HG03442 (cell line): ENCODE measurements around the gene PXDC1.
"Not testable (repeated sequence)": the region's sequence is repeated elsewhere in the genome, so short reads cannot be mapped to it uniquely, and the experiment has no call there.

ENCODE experiments used
- ATAC-seq: cut with Tn5 transposase; IDR thresholded peaks from one replicate; pipeline ENCODE4 v1.9.1; 2021; ENCODE audit warnings: mild to moderate bottlenecking, moderate library complexity; ENCODE audit not compliant: unreplicated experiment

The PXDC1 gene

DNA sequence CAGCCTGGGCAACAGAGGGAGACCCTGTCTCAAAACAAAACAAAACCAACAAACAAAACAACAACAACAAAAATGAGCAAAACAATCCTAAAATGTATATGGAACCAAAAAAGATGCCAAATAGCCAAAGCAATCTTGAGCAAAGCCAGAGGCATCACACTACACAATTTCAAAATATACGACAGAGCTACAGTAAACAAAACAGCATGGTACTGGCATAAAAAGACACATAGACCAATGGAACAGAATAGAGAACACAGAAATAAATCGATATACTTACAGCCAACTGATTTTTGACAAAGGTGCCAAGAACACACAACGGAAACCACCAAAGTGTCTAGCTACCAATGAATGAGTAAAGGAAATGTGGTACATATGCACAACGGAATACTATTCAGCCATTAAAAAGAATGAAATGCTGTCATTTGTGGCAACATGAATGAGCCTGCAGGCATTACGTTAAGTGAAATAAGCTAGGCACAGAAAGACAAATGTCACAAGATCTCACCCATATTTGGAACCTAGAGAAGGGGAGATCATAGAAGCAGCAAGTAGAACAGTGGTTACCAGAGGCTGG is 16.4 kb downstream of the PXDC1 start:
- ATAC-seq = no peak

DNA sequence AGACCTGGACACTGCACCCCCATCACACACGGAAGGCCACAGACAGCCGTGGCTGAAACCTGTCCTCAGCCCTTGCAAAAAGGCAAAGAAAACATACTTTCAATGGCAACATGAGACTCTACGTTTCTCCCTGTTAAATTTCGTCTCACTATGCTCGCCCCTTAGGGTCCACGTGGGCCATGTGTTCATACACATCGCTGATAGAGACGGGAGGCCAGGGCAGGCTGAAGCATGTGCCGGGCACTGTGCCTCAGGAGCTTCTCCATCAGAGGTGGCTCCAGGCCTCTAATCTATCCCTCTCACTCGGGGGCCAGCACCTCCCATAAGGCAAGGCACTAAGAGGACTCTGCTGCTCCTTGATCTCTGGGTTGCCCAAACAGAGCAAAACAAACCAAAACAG is 17.5 kb downstream of the PXDC1 start:
- no peak for ATAC-seq

DNA sequence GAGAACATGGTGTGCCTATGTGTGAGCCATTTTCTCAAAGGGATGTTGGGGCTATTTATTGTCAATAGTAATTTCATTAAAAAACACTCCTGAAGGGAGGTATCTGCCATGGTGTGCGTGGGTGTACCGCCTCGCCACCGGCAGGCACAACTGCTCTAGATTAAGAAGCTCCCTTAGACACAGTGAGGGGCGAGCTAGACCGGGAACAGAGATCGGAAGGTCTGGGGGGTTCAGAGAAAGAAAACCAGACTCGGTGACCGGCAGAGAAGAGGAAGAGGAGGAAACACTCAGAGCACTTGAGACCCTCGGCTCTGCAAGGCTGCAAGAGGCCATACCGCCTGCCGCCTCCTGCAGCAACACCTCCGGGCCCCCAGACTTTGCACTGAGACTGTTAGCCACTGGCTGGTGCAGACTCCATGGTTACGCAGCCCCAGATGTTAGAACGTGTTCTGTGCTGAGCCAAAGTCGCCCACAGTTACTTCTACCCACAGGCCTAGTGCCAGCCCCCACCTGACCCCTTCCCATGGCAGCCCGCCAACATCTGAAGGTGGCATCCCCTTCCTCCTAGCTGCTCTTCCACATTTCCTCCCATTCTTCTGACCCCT is 18.1 kb downstream of the PXDC1 start:
- ATAC-seq = no peak

DNA sequence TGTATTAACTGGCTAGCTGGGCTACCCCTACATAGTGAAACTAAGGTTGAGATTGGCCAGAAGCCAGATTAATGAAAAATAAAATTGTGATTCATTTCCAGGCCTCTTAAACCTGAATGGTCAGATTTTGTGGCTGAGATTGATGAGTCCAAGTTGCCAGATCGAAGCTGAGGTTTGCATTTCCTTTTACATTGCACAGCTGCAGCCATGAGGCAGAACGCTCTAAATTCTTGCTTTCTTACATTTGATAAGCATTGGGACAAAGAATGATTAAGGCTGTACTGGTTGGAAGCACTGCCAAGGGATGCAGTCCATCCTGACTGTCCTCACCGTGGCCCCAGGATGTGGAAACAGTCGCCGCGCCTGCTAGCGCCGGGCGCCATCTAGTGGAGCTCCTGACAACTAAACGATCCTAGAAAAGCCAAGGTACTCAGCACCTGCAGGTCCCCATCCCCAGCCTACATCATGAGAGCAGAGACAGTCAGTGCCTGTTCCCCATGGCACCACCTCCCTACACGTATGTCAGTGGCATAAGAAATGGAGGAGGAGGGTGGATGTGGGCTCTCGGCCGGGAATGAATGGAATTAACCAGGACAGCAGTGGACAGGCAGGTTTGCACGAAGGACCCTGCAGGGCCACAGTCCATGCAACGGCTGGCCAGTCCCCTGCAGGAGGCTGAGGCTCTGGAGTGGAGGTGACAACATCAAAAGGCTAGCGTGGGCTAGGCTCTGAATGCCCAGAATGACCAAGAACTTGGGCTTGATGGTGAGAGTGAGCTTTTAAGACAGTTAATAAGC is 19.0 kb downstream of the PXDC1 start:
- no peak for ATAC-seq

DNA sequence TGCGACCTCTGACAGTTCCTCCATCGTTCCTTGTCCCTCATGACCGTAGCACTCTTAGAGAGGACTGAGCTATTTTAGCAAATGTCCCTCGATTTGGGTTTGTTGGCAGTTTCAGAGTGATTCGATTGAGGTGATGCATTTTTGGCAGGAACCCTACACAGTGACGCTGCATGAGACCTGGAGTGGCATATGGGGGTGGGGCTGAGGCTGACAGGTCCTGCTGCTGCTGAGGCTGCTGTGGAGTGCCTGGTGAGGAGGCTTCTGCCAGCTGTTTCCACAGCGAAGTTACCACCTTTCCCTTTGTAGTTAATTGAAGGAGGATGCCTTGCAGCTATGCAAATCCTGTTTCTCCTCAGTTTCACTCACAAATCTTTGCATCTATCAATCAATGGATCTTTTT is 19.8 kb downstream of the PXDC1 start:
- no peak for ATAC-seq

DNA sequence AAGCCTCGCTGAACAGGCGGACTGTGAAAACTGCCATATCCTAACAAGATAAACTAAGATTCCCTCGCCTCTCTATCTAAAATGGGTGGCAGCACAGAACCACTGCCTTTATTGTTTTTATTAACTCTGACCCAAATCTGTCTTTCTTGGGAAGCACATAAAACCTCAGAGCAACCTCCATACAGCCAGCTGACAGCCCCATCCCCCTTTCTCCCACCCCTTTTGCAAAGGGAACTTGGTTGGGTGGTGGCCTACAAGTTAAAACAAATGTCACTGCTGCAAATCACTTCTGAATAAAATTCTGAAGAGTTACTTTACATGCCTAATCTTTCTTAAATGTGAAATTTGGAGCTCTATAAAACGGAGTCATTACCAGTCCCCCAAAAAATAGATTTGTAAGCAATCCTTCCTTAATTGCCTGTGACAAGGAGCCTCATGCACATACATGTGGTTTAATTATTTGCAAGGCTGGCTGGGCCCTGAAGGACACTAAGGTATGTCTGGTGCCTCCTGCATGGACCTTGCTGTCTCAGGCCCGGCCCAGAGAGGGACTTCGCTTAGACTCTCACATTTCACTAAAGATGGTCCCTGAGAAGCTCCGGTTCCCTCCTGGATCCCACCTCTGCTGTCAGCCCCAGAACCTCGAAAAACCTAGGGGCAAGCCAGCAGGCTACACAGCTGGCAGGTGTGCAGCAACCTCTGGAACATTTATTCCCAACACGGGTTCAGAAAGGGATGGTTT is 21.7 kb downstream of the PXDC1 start:
- no peak for ATAC-seq

DNA sequence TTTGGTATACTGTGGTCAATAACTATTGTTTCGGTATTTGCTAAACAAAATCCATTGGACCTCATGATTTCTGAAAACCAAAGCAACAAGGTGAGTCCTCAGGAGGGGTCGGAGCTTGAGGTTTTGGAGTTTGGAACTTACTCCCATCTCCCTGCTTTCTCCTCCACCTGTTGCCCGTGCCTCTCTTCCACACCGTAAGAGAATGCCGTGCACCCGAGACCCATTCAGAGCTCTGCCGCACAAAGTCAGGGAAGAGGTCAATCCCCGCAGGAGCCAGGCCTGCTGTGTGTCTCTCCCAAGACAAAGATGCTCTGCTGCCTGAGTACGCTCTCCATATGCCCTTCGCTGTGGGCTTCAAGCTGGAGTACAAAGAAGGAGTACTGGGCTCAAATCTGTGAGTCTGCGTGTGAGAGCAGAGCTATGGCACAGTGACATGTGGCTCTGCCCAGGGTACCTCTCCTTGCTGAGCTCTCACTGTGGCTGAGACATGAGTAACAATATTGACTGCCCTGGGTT is 23.9 kb downstream of the PXDC1 start:
- no peak for ATAC-seq

DNA sequence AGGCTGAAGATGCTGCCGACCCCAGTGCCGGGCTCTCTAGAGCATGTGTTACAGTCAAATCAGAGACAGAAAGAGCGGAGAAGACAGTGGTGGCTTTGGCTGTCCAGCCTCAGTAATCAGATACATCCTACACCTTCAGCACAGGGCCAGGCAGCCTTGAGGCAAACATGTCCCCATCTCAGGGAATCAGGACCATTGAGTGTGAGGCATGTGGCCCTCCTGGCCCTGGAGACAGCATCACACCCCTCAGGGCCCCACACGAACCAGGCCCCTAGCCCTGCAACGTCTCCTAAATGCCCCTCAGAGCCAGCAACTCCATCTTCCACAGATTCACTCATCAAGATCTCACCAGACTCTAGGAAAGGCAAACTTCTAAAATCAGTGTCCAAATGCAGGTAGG is 24.5 kb downstream of the PXDC1 start:
- no peak for ATAC-seq

DNA sequence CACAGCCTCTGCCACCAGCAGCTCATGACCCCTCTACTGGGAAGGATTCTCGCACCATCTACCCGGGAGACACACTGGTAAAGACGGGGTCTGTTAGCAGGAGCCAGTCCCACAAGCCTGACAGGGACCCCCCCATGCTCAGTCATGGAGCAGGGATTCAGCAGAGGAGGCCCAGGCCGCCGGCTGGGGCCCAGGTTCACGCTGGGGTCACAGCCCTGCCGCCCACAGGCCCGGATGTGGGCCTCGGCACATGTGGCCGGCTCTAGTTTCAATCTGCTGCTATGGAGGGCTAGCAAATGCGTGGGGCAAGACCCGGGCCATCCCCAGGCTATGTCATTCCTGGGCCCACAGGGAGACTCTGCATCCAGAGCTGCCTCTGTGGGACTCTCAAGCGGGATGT is 25.1 kb downstream of the PXDC1 start:
- ATAC-seq = peak; percentile 45

DNA sequence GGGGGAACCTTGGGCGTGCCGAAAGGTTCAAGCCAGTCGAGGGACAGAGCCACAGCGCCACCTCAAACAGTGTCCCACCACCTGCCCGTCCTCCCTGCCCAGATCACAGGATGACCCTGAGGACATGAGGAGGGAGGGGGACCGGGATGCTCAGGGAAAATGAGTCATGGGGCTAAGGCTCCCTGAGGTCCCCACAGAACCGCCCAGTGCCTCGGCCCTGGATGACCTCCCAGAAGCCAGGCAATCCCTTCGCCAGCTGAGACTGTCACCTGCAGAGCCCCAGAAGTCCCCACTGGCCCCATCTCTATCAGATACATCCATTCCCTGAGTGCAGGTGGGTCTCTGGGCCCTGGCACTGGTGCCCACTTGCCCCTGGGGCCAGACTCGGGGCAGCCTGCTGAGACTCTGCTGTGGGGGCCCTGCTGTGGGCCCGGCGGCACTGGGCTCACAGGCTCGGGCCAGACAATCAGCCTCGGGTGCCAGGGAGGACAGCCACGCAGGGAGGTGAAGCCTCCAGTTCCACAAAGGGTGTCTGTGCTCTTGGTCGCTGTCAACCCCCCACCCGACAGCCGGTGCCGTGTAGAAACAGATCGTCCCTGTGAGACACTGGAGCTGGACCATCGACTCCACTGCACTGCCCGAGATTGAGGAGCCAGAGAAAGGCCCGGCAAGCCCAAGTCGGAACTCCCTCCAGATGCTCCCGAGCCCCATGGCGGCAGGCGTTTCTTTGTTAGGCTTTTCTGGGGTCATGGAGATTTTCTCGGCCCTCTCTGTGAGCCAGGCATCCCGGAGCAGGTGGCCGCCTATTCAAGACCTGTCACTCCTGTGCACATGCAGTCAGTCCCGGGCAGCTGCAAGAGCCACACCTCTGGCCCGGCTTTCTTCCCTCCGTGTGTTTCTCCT is 26.1 kb downstream of the PXDC1 start:
- ATAC-seq = no peak

DNA sequence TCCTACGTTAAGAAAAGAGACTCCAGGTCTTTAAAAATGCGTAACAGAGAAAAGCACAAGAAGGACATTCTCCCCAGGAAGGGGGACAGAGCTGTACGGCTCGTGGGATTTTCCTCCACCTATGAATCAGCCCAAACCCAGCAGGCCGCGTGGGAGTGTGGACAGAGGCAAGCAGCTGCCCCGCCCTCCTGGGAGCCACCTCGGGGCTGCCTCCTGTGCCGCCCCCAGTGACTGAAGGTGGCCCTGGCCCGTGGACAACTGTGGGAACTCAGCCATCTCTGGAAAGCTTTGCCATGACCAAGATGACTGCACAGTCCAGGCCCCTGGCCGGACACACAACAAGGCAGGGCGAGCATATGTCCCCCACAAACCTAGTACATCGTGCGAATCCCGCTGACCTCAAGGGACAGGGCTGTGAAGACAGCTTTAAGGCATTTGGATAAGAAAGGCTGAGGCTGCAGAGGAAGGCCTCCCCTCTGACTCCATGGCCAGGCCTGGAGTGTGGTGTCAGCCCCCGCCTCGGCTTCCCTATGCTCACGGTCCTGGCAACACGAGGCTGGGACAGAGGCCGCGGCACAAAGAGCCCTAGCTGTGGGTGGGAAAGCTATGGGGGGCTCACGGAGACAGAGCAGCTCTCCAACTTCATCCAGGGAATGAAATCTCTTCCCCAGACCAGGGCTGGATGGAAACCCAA is 26.9 kb downstream of the PXDC1 start:
- ATAC-seq = no peak

DNA sequence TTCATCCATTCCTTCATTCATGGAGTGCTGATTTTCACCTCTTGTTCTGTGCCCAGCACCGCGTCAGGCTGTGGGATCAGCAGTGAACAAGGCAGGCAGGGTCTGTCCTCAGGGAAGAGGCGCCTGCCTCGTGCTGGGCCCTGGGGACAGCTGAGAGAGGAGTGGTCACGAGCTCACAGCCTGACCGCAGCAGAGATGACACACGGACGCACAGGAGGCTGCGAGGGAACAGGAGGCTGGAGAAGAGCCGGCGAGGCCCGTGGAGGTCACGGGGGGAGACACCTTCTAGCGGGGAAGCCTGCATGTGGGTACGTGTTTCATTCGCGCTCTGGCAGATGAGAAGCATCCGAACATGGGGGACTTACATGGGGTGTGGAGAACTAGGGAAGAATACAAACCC is 27.5 kb downstream of the PXDC1 start:
- ATAC-seq = no peak

DNA sequence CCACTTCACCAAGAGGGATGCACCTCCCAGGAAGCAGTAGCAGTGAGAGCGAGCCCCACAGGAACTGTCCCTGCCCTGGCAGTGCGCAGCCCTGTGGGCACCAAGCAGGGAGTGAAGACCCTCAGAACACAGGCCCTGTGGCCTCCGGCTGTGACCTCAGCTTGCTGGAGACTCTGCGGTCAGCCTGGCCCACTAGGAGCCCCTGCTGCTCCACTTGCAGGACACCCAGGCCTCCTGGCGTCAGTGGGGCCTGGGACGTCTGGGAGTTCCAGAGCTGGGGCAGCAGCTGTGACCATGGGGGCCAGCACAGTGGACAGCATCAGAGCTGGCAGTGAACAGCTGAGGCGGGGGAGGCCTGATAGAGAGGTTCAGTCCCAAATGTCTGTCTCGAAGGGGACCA is 28.3 kb downstream of the PXDC1 start:
- no peak for ATAC-seq

DNA sequence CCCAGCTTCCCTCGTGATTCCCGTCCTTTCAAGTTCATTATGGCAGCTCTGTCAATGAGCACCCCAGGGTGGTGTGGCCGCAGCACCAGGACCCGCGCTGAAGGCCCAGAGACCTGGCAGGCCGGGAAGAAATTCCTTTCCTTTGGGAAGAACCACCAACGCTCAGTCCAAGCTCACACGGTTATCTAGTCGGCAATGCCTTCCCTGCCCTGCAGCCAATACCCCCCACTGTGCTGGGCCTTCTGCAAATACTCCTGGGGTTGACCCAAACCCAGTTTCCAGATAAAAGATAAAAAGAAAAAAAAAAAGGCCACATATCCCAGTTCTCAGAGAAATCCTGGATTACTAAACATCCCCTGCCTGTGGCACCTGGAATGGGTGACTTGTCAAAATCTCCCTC is 28.7 kb downstream of the PXDC1 start:
- ATAC-seq = no peak

DNA sequence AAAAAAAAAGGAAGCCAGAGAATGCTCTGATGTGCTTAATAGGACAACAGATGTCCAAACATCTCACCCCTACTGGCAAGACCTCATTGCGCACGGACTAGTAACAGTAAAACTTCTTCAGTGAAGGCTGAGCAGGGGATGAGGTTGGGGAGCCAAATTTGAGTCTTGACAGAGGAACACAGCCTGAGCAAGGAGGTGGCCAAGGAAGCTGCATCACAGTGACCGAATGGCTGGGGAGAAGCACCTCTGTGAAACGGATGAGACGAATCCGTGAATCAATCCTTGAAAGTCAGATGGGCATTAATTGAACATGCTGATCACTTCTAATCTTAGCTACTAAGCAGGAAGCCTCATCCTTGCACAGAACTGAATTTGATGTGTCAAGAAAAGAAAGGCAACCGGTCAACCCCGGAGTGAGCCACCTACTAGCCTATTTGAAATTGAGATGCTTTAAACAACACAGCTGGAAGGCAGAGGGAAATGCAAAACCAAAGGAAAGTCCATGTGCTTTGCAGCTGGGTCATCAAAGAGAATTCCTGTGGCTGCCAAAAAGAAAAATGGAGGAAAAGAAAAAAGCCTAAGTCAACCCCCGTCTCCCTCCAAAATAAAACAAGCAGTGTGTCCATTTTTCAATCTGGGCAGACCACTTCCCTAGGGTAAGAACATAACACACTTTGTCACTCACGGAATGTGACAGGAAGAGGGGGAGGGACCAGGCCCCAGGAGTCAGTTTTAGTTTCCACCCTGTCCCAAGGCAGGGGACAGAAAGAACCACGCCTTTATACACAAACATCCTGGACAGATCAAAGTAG is 29.5 kb downstream of the PXDC1 start:
- ATAC-seq = no peak

DNA sequence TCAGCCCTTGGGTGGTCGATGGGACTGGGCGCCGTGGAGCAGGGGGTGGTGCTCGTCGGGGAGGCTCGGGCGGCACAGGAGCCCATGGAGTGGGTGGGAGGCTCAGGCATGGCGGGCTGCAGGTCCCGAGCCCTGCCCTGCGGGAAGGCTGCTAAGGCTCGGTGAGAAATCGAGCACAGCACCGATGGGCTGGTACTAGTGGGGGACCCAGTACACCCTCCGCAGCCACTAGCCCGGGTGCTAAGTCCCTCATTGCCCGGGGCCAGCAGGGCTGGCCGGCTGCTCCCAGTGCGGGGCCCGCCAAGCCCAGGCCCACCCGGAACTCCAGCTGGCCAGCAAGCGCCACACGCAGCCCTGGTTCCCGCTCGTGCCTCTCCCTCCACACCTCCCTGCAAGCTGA is 30.7 kb downstream of the PXDC1 start:
- not testable (repeated sequence) for ATAC-seq

DNA sequence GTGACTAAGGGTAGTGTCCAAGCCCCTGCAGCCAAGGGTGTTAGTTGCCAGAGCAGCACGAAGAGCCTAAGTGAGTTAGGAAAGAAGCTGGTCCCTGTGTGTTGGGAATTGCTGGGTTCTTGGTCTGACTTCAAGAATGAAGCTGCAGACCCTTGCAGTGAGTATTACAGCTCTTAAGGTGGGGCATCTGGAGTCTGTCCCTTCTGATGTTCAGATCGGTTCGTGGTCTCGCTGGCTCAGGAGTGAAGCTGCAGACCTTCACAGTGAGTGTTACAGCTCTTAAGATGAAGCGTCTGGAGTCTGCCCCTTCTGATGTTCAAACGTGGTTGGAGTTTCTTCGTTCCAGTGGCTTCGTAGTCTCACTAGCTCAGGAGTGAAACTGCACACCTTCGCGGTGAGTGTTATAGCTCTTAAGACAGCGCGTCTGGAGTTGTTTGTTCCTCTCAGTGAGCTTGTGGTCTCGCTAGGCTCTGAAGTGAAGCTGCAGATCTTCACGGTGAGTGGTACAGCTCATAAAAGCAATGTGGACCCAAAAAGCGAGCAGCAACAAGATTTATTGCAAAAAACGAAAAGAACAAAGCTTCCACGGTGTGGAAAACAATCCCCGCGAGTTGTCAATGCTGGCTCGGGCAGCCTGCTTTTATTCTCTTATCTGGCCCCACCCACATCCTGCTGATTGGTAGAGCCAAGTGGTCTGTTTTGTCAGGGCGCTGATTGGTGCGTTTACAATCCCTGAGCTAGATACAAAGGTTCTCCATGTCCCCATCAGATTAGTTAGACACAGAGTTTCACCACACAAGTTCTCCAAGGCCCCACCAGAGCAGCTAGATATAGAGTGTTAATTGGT is 31.8 kb downstream of the PXDC1 start:
- no peak for ATAC-seq

DNA sequence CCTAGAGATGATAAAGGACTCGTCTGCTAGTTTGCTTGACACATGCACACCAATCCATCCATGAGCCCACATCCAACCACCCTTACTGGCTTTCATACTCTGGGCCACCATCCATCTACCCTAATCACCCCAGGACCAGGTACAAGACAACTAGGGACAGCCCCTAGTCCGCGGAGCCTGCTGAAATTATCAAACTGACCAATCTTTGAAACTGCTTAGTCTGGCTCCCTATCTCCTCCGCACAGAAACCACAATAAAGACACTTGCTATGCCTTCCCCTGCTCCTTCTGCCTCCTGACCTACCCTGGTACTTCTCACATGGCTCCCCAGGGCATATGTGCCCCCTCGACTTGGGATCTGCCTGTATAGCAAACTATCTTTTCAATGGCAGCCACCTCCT is 33.1 kb downstream of the PXDC1 start:
- ATAC-seq = no peak
